ENCODE data around the gene DENND1C.
"Not testable (repeated sequence)": the region's sequence is repeated elsewhere in the genome, so short reads cannot be mapped to it uniquely, and the experiment has no call there.

DENND1C gene

GRCh38 chr19:6457958-6458694, 23.5 kb downstream of the DENND1C start:
- no peak for DNase-seq (ENCODE audit: low spot score)

GRCh38 chr19:6455924-6456323, 25.7 kb downstream of the DENND1C start:
- no peak for DNase-seq (ENCODE audit: low spot score)

- no peak for DNase-seq (ENCODE audit: low spot score)
Observed at GRCh38 chr19:6453951-6454565, 27.5 kb downstream of the DENND1C start.

- DNase-seq (ENCODE audit: low spot score), result no peak
Observed at GRCh38 chr19:6452899-6453298, 28.7 kb downstream of the DENND1C start.

GRCh38 chr19:6452223-6452614, 29.4 kb downstream of the DENND1C start:
- no peak for DNase-seq (ENCODE audit: low spot score)

- DNase-seq (ENCODE audit: low spot score), result no peak
Observed at GRCh38 chr19:6451583-6452222, 29.9 kb downstream of the DENND1C start.

GRCh38 chr19:6450166-6450565, 31.4 kb downstream of the DENND1C start:
- no peak for DNase-seq (ENCODE audit: low spot score)

- DNase-seq (ENCODE audit: low spot score), result no peak
Observed at GRCh38 chr19:6448045-6448444, 33.5 kb downstream of the DENND1C start.

GRCh38 chr19:6446452-6446851, 35.1 kb downstream of the DENND1C start:
- no peak for DNase-seq (ENCODE audit: low spot score)

GRCh38 chr19:6443986-6444385, 37.6 kb downstream of the DENND1C start:
- no peak for DNase-seq (ENCODE audit: low spot score)

GRCh38 chr19:6442087-6442688, 39.4 kb downstream of the DENND1C start:
- DNase-seq (ENCODE audit: low spot score), result no peak

- DNase-seq (ENCODE audit: low spot score), result no peak
Observed at GRCh38 chr19:6440905-6441304, 40.7 kb downstream of the DENND1C start.

GRCh38 chr19:6439743-6440142, 41.8 kb downstream of the DENND1C start:
- no peak for DNase-seq (ENCODE audit: low spot score)

- DNase-seq (ENCODE audit: low spot score), result no peak
Observed at GRCh38 chr19:6433663-6434062, 47.9 kb downstream of the DENND1C start, which contains the start of gene SLC25A41. Gene SLC25A41, minus strand, starts transcription at chr19:6433763. Its CDS starts 70 bp downstream, at chr19:6433693.

- DNase-seq (ENCODE audit: low spot score), result no peak
Observed at GRCh38 chr19:6433165-6433564, 48.4 kb downstream of the DENND1C start.

- DNase-seq (ENCODE audit: low spot score), result no peak
Observed at GRCh38 chr19:6431891-6432290, 49.7 kb downstream of the DENND1C start.

GRCh38 chr19:6429419-6430221, 52.0 kb downstream of the DENND1C start:
- no peak for DNase-seq (ENCODE audit: low spot score)

- DNase-seq (ENCODE audit: low spot score), result not testable (repeated sequence)
Observed at GRCh38 chr19:6428692-6429418, 52.7 kb downstream of the DENND1C start.

- DNase-seq (ENCODE audit: low spot score), result no peak
Observed at GRCh38 chr19:6427131-6427530, 54.5 kb downstream of the DENND1C start.

- DNase-seq (ENCODE audit: low spot score), result no peak
Observed at GRCh38 chr19:6425732-6426620, 55.6 kb downstream of the DENND1C start.
